ENCODE measurements around the gene WBP1L.
"Not testable (repeated sequence)": the region's sequence is repeated elsewhere in the genome, so short reads cannot be mapped to it uniquely, and the experiment has no call there.

The WBP1L gene

GRCh38 chr10:102743588-102744373 lies at the start of gene WBP1L:
Gene WBP1L, plus strand, starts transcription at chr10:102743948. Its CDS starts 106 bp downstream, at chr10:102744054.
- DNase-seq = peak; percentile 93
- peaks cover 56% of the 10 kb centered on the region for H3K4me1 Mint-ChIP-seq
- H3K36me3 Mint-ChIP-seq (ENCODE audit: low read depth) = peaks cover 8% of the 10 kb centered on the region
- no peaks in the 10 kb centered on the region for H3K27me3 Mint-ChIP-seq
- H3K27ac Mint-ChIP-seq = peak within 1 kb of the TSS; percentile 93
- peak; percentile 97 for ATAC-seq
- peaks cover 6% of the 10 kb centered on the region for H3K9me3 Mint-ChIP-seq
- H3K4me3 Mint-ChIP-seq = peak within 1 kb of the TSS; percentile 99

GRCh38 chr10:102695401-102695800 lies 48.3 kb upstream of the WBP1L start:
- not testable (repeated sequence) for H3K4me1 Mint-ChIP-seq, H3K9me3 Mint-ChIP-seq, H3K4me3 Mint-ChIP-seq, H3K27ac Mint-ChIP-seq, DNase-seq, ATAC-seq, H3K27me3 Mint-ChIP-seq
- H3K36me3 Mint-ChIP-seq (ENCODE audit: low read depth) = peaks cover 31% of the 10 kb centered on the region

GRCh38 chr10:102696736-102697135 lies 47.0 kb upstream of the WBP1L start:
- ATAC-seq (no peak), DNase-seq (no peak)
- peaks cover 34% of the 10 kb centered on the region for H3K36me3 Mint-ChIP-seq (ENCODE audit: low read depth)
- H3K4me1 Mint-ChIP-seq = peaks cover 8% of the 10 kb centered on the region
- no peaks in the 10 kb centered on the region for H3K27me3 Mint-ChIP-seq
- no peak overlapping the region for H3K4me3 Mint-ChIP-seq
- H3K27ac Mint-ChIP-seq = no peak overlapping the region
- H3K9me3 Mint-ChIP-seq = no peaks in the 10 kb centered on the region

GRCh38 chr10:102698894-102699293 lies 44.9 kb upstream of the WBP1L start:
- ATAC-seq = no peak
- Mint-ChIP-seq H3K4me3 (no peak overlapping the region), H3K36me3 (ENCODE audit: low read depth) (peaks cover 34% of the 10 kb centered on the region), H3K9me3 (no peaks in the 10 kb centered on the region), H3K4me1 (peaks cover 21% of the 10 kb centered on the region), H3K27me3 (no peaks in the 10 kb centered on the region), H3K27ac (no peak overlapping the region)
- DNase-seq = no peak

- DNase-seq (no peak), ATAC-seq (no peak)
- peaks cover 35% of the 10 kb centered on the region for H3K36me3 Mint-ChIP-seq (ENCODE audit: low read depth)
- no peaks in the 10 kb centered on the region for H3K9me3 Mint-ChIP-seq
- no peaks in the 10 kb centered on the region for H3K27me3 Mint-ChIP-seq
- peaks cover 38% of the 10 kb centered on the region for H3K4me1 Mint-ChIP-seq
- no peak overlapping the region for H3K4me3 Mint-ChIP-seq
- no peak overlapping the region for H3K27ac Mint-ChIP-seq
Measured at GRCh38 chr10:102701272-102701671, 42.5 kb upstream of the WBP1L start.

- Mint-ChIP-seq H3K4me1 (peaks cover 42% of the 10 kb centered on the region), H3K27me3 (no peaks in the 10 kb centered on the region), H3K36me3 (ENCODE audit: low read depth) (peaks cover 32% of the 10 kb centered on the region), H3K4me3 (no peak overlapping the region), H3K27ac (no peak overlapping the region), H3K9me3 (no peaks in the 10 kb centered on the region)
- no peak for ATAC-seq
- DNase-seq = no peak
Measured at GRCh38 chr10:102701796-102702195, 42.0 kb upstream of the WBP1L start.

- no peak for DNase-seq
- H3K27me3 Mint-ChIP-seq = no peaks in the 10 kb centered on the region
- H3K4me1 Mint-ChIP-seq = peaks cover 48% of the 10 kb centered on the region
- H3K4me3 Mint-ChIP-seq = peak overlapping the region; percentile 16
- ATAC-seq = peak; percentile 91
- no peaks in the 10 kb centered on the region for H3K9me3 Mint-ChIP-seq
- H3K27ac Mint-ChIP-seq = peak overlapping the region; percentile 82
- H3K36me3 Mint-ChIP-seq (ENCODE audit: low read depth) = peaks cover 26% of the 10 kb centered on the region
Measured at GRCh38 chr10:102702742-102703141, 41.0 kb upstream of the WBP1L start.

- peaks cover 55% of the 10 kb centered on the region for H3K4me1 Mint-ChIP-seq
- H3K4me3 Mint-ChIP-seq = peak overlapping the region; percentile 38
- no peak for DNase-seq
- H3K36me3 Mint-ChIP-seq (ENCODE audit: low read depth) = peaks cover 11% of the 10 kb centered on the region
- H3K9me3 Mint-ChIP-seq = no peaks in the 10 kb centered on the region
- H3K27ac Mint-ChIP-seq = peak overlapping the region; percentile 91
- no peaks in the 10 kb centered on the region for H3K27me3 Mint-ChIP-seq
- ATAC-seq = peak; percentile 82
Measured at GRCh38 chr10:102704915-102705314, 38.8 kb upstream of the WBP1L start.

GRCh38 chr10:102705531-102705930 lies 38.2 kb upstream of the WBP1L start:
- Mint-ChIP-seq H3K4me3 (no peak overlapping the region), H3K27ac (peak overlapping the region; percentile 91), H3K27me3 (no peaks in the 10 kb centered on the region), H3K4me1 (peaks cover 61% of the 10 kb centered on the region), H3K36me3 (ENCODE audit: low read depth) (peaks cover 10% of the 10 kb centered on the region), H3K9me3 (no peaks in the 10 kb centered on the region)
- no peak for DNase-seq
- no peak for ATAC-seq

- no peak for DNase-seq
- Mint-ChIP-seq H3K4me1 (peaks cover 61% of the 10 kb centered on the region), H3K4me3 (peak overlapping the region; percentile 38), H3K36me3 (ENCODE audit: low read depth) (peaks cover 2% of the 10 kb centered on the region), H3K27ac (peak overlapping the region; percentile 75), H3K9me3 (no peaks in the 10 kb centered on the region), H3K27me3 (no peaks in the 10 kb centered on the region)
- peak; percentile 15 for ATAC-seq
Measured at GRCh38 chr10:102710609-102711008, 33.1 kb upstream of the WBP1L start.

- DNase-seq (no peak), ATAC-seq (no peak)
- Mint-ChIP-seq H3K4me1 (peaks cover 66% of the 10 kb centered on the region), H3K36me3 (ENCODE audit: low read depth) (peaks cover 13% of the 10 kb centered on the region), H3K27me3 (no peaks in the 10 kb centered on the region), H3K4me3 (peak overlapping the region; percentile 93), H3K27ac (peak overlapping the region; percentile 83), H3K9me3 (no peaks in the 10 kb centered on the region)
Measured at GRCh38 chr10:102712089-102712488, 31.7 kb upstream of the WBP1L start.

- DNase-seq = no peak
- no peak for ATAC-seq
- Mint-ChIP-seq H3K4me1 (peaks cover 68% of the 10 kb centered on the region), H3K27ac (peak overlapping the region; percentile 83), H3K9me3 (no peaks in the 10 kb centered on the region), H3K27me3 (no peaks in the 10 kb centered on the region), H3K4me3 (peak overlapping the region; percentile 93), H3K36me3 (ENCODE audit: low read depth) (peaks cover 22% of the 10 kb centered on the region)
Measured at GRCh38 chr10:102712843-102713538, 30.8 kb upstream of the WBP1L start.

- Mint-ChIP-seq H3K36me3 (ENCODE audit: low read depth) (peaks cover 24% of the 10 kb centered on the region), H3K4me1 (peaks cover 70% of the 10 kb centered on the region), H3K4me3 (peak overlapping the region; percentile 93), H3K9me3 (no peaks in the 10 kb centered on the region), H3K27me3 (no peaks in the 10 kb centered on the region), H3K27ac (peak overlapping the region; percentile 83)
- DNase-seq (no peak), ATAC-seq (peak; percentile 47)
Measured at GRCh38 chr10:102713539-102713813, 30.3 kb upstream of the WBP1L start.

GRCh38 chr10:102713814-102714620 lies 29.7 kb upstream of the WBP1L start, which contains the start of gene ARL3:
Gene ARL3, minus strand, starts transcription at chr10:102714397. Its CDS starts 122 bp downstream, at chr10:102714275.
- Mint-ChIP-seq H3K27me3 (no peaks in the 10 kb centered on the region), H3K9me3 (no peaks in the 10 kb centered on the region), H3K27ac (peak within 1 kb of the TSS; percentile 84), H3K4me1 (peaks cover 73% of the 10 kb centered on the region), H3K36me3 (ENCODE audit: low read depth) (peaks cover 24% of the 10 kb centered on the region), H3K4me3 (peak within 1 kb of the TSS; percentile 93)
- ATAC-seq = peak; percentile 84
- DNase-seq = peak; percentile 99
